ENCODE measurements around the gene MST1R.

DNA sequence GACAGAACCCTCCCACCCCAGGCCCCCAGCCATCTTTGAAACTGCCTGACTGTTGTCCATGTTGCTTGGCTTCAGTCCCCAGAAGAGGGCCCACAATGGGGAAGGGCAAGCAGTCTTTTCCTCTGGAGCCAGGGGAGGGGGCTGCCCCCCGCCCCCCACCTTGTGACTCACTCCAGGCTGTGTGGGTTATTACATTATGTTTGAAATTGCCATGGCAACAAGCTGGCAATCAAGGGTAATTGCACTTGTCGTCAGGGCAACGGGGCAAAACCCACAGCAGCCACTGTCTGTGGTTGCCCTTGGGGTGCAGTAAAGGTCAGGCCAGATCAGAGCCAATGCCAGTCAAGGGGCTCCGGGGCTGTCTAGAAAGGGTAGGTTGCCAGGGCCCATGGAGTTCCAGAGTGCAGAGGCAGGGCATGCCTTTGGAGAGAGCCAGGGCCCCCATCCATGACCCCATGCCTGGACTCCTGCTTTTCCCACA lies 30.8 kb downstream of the MST1R start:
- TF ChIP-seq, protein P1, sequence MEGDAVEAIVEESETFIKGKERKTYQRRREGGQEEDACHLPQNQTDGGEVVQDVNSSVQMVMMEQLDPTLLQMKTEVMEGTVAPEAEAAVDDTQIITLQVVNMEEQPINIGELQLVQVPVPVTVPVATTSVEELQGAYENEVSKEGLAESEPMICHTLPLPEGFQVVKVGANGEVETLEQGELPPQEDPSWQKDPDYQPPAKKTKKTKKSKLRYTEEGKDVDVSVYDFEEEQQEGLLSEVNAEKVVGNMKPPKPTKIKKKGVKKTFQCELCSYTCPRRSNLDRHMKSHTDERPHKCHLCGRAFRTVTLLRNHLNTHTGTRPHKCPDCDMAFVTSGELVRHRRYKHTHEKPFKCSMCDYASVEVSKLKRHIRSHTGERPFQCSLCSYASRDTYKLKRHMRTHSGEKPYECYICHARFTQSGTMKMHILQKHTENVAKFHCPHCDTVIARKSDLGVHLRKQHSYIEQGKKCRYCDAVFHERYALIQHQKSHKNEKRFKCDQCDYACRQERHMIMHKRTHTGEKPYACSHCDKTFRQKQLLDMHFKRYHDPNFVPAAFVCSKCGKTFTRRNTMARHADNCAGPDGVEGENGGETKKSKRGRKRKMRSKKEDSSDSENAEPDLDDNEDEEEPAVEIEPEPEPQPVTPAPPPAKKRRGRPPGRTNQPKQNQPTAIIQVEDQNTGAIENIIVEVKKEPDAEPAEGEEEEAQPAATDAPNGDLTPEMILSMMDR (IDR thresholded peaks at IDR 0.05): no peak
- TF ChIP-seq ZFX (IDR thresholded peaks at IDR 0.05; ENCODE audit: borderline replicate concordance): no peak
